A673 (cell line): ENCODE data around the gene GJB2. TPM values are rescaled to one million over a fixed set of nuclear protein-coding genes. Genes with fewer than 3 reads are reported as not detected.

Experiments
- BruUV-seq: library from RNA; stranded (reverse); fragments of 400-500 nt; replicated peaks from 2 replicates; lab custom pipeline; 2021; lab: Mats Ljungman, UMichigan
- CTCF ChIA-PET: fragments of 300-600 bp; sonication (Branson Sonifier 250); formaldehyde crosslinking; loops from one replicate; lab custom pipeline; 2022; ENCODE audit warnings: antibody characterized with exemption; lab: Charles Lee
- POLR2A ChIA-PET: fragments of 300-600 bp; sonication (Branson Sonifier 250); formaldehyde crosslinking; loops from one replicate; lab custom pipeline; 2022; ENCODE audit warnings: antibody characterized with exemption; ENCODE audit not compliant: low non-redundant PET; lab: Charles Lee
- DNase-seq: peaks from one replicate; pipeline ENCODE4 v3.0.0-alpha.2; 2015; ENCODE audit warnings: low spot score
- H3K27ac ChIP-seq: fragments of 200-600 bp; sonication (generic); 2 replicates; pipeline ENCODE4 v1.5.1; 2016; ENCODE audit warnings: mixed run types, low read depth, mild to moderate bottlenecking, mixed read lengths, antibody characterized with exemption, low read length; ENCODE audit not compliant: poor library complexity, severe bottlenecking
- H3K27me3 ChIP-seq: fragments of 200-600 bp; sonication (generic); replicated peaks from 2 replicates; pipeline ENCODE4 v1.6.1; 2017; ENCODE audit warnings: mixed run types, low read depth, mild to moderate bottlenecking, mixed read lengths, antibody characterized with exemption, low read length; ENCODE audit not compliant: insufficient read depth, poor library complexity
- H3K36me3 ChIP-seq: fragments of 200-600 bp; sonication (generic); 2 replicates; pipeline ENCODE4 v1.6.1; 2016; ENCODE audit warnings: mixed run types, mild to moderate bottlenecking, mixed read lengths, antibody characterized with exemption, low read length; ENCODE audit not compliant: insufficient read depth, poor library complexity, severe bottlenecking
- H3K4me1 ChIP-seq: fragments of 200-600 bp; sonication (generic); 2 replicates; pipeline ENCODE4 v1.6.1; 2017; ENCODE audit warnings: mixed run types, mild to moderate bottlenecking, mixed read lengths, antibody characterized with exemption, low read length; ENCODE audit not compliant: insufficient read depth, poor library complexity, severe bottlenecking
- H3K4me3 ChIP-seq: fragments of 200-600 bp; sonication (generic); 2 replicates; pipeline ENCODE4 v1.5.1; 2016; ENCODE audit warnings: low read depth, mixed run types, mild to moderate bottlenecking, mixed read lengths, low read length; ENCODE audit not compliant: poor library complexity, severe bottlenecking
- H3K9me3 ChIP-seq: fragments of 200-600 bp; sonication (generic); 2 replicates; pipeline ENCODE4 v1.6.1; 2016; ENCODE audit warnings: mixed run types, low read depth, mild to moderate bottlenecking, mixed read lengths, antibody characterized with exemption, low read length; ENCODE audit not compliant: poor library complexity, severe bottlenecking
- EZH2 ChIP-seq: fragments of 200-600 bp; sonication (generic); IDR thresholded peaks from 2 replicates; pipeline ENCODE4 v1.6.1; 2017; ENCODE audit warnings: borderline replicate concordance, low read depth, mild to moderate bottlenecking, mixed read lengths, antibody characterized with exemption, low read length; ENCODE audit not compliant: poor library complexity, severe bottlenecking
- intact Hi-C: fragments of 100-400 bp; cut with micrococcal nuclease; formaldehyde crosslinking; loops from one replicate; pipeline ENCODE4 v1.10.0; 2022; ENCODE audit not compliant: unreplicated experiment
- total RNA-seq: library from RNA; stranded (reverse); gene quantifications from 2 replicates; pipeline ENCODE4 v1.2.3, GENCODE V29; 2021
- TF ChIP-seq, protein P1 (sequence below): fragments of 300-800, 200-600 bp; sonication (generic); conservative IDR thresholded peaks from 2 replicates; pipeline ENCODE4 v1.5.1; 2017; ENCODE audit warnings: low read depth, mild to moderate bottlenecking, antibody characterized with exemption, low read length, moderate library complexity, mixed read lengths

Gene GJB2
- total RNA-seq, 1 experiment from 2014 or later = not detected

- Histone ChIP-seq H3K27ac (no peak overlapping the region), H3K36me3 (no peaks in the 10 kb centered on the region), H3K4me3 (no peak overlapping the region), H3K27me3 (no peaks in the 10 kb centered on the region), H3K9me3 (no peaks in the 10 kb centered on the region), H3K4me1 (peaks cover 18% of the 10 kb centered on the region)
- TF ChIP-seq, protein P1, sequence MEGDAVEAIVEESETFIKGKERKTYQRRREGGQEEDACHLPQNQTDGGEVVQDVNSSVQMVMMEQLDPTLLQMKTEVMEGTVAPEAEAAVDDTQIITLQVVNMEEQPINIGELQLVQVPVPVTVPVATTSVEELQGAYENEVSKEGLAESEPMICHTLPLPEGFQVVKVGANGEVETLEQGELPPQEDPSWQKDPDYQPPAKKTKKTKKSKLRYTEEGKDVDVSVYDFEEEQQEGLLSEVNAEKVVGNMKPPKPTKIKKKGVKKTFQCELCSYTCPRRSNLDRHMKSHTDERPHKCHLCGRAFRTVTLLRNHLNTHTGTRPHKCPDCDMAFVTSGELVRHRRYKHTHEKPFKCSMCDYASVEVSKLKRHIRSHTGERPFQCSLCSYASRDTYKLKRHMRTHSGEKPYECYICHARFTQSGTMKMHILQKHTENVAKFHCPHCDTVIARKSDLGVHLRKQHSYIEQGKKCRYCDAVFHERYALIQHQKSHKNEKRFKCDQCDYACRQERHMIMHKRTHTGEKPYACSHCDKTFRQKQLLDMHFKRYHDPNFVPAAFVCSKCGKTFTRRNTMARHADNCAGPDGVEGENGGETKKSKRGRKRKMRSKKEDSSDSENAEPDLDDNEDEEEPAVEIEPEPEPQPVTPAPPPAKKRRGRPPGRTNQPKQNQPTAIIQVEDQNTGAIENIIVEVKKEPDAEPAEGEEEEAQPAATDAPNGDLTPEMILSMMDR = no peak
- no peak for TF ChIP-seq EZH2
- BruUV-seq = no TSS peak
- CTCF ChIA-PET = no interaction called here
- POLR2A ChIA-PET = interaction anchor here (0.6 kb wide), 1 partner anchor 750 kb away, joined by 6 read pairs; no protein-coding TSS in a partner anchor
- peak; percentile 90 for DNase-seq
- intact Hi-C loops = no loop called here
Measured at GRCh38 chr13:20174656-20175405, 17.9 kb downstream of the GJB2 start.

GRCh38 chr13:20173116-20173746, 19.5 kb downstream of the GJB2 start:
- no peak overlapping the region for H3K27ac ChIP-seq
- POLR2A ChIA-PET = no interaction called here
- H3K9me3 ChIP-seq = no peaks in the 10 kb centered on the region
- H3K27me3 ChIP-seq = no peaks in the 10 kb centered on the region
- no peaks in the 10 kb centered on the region for H3K36me3 ChIP-seq
- CTCF ChIA-PET = interaction anchor here (0.7 kb wide), 1 partner anchor 24 kb away, joined by 3 read pairs; no protein-coding TSS in a partner anchor
- no peak overlapping the region for H3K4me3 ChIP-seq
- no peak for DNase-seq
- H3K4me1 ChIP-seq = peaks cover 18% of the 10 kb centered on the region
- TF ChIP-seq, protein P1 = no peak
- no peak for TF ChIP-seq EZH2
- intact Hi-C loops = no loop called here
- BruUV-seq = no TSS peak

DNA sequence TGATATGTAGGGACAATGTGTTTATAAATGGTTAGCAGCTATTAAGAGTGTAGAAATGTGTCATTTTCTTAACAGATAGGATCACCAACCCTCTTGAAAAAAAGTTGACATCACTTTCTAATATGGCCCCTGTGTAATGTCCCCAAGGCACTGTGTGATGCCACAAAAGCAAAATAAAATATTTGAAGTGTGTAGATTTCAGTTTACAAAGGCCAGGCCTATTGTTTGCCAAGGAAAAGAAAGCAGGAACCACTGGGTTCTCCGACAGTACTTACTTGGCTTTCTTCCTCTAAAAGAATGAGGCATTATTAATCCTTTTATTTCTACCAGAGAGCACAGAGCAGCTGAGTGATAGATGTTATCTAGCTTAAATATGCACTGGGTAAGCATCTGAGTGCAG, 21.4 kb downstream of the GJB2 start:
- H3K4me3 ChIP-seq = no peak overlapping the region
- DNase-seq = no peak
- intact Hi-C loops = no loop called here
- ChIA-PET POLR2A (interaction anchor here (0.7 kb wide), 1 partner anchor 495 kb away, joined by 3 read pairs; no protein-coding TSS in a partner anchor), CTCF (no interaction called here)
- H3K27ac ChIP-seq = no peak overlapping the region
- H3K36me3 ChIP-seq = no peaks in the 10 kb centered on the region
- no peaks in the 10 kb centered on the region for H3K27me3 ChIP-seq
- H3K9me3 ChIP-seq = no peaks in the 10 kb centered on the region
- TF ChIP-seq EZH2 = no peak
- TF ChIP-seq, protein P1 = no peak
- peaks cover 18% of the 10 kb centered on the region for H3K4me1 ChIP-seq
- BruUV-seq = no TSS peak
